Measurements from ENCODE around the gene EVPL.

DNA sequence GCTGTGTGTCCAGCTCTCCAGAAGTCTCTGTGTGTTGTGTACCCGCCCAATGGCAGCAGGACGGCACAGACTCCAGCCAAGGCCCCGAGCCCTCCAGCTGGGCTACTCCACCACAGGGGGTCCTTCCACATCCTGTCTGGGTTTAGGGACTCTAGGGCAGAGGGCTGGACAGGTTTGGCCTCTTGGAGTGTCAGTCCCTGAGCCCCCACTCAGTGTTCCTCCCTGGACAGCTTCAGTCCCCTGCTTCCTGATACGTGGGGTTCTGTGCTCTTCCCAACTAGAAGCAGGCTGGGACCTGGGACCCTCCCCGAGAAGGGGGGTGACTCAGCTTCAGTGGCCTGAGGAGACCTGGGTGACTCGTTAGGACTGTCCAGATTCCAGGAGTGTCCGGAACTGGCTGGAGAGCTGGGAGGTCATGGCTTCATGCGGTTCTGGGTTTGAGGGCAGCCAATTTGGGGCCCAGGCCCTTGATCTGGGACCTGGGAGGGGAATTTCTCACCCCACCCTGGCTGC, 22.3 kb downstream of the EVPL start:
- TF ChIP-seq CTCF (IDR thresholded peaks at IDR 0.05; ENCODE audit: borderline replicate concordance, extremely low read depth, low read length, poor library complexity, severe bottlenecking) (no peak), EZH2 (IDR thresholded peaks at IDR 0.05; ENCODE audit: borderline replicate concordance, low read depth, low read length, severe bottlenecking) (no peak)

Measured in DND-41 (cell line).